GM19099 (cell line): Measurements from ENCODE around the gene TBC1D22A.

ENCODE experiments used
- POLR2A ChIP-seq: IDR thresholded peaks from 3 replicates; pipeline ENCODE4 v1.6.1; 2011; ENCODE audit warnings: low read depth; ENCODE audit not compliant: insufficient read length; ENCODE audit errors: extremely low read depth

Gene TBC1D22A

DNA sequence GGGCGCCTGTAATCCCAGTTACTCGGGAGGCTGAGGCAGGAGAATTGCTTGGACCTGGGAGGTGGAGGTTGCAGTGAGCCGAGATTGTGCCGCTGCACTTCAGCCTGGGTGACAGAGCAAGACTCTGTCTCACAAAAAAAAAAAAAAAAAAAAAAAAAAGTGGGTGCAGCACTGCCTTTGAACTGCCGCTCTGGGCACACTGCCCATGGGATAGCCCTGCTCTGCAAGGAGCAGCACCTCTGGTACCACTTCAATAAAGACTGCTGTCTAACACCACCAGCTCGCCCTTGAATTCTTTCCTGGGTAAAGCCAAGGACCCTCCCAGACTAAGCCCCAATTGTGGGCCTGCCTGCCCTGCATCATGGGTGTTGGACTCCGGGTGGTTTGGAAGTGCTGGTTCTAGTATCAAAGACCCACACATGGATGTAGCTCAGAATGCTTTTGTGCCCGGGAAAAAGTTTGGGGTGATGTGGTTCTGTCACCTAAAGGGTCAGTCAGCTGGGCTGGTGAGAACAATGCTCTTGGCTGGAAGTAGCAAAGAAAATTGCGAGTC, 444.3 kb downstream of the TBC1D22A start:
- TF ChIP-seq POLR2A = no peak

DNA sequence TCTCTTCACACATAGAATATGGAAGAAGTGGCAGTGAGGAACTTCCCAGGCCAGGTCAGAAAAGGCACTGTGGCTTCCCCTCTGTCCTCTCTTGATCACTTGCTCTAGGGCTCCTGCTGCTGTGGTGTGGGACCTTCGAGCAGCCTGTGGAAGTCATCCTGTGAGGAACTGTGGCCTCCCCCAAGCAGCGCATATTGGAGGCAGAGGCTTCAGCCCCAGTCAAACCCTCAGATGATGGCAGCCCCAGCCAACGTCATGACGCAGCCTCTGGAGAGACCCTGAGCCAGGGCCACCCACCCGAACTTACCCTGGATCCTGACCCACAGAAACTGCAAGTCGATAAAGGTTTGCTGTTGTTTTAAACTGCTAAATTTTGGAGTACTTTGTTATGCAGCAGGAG, 444.9 kb downstream of the TBC1D22A start:
- TF ChIP-seq POLR2A = no peak

DNA sequence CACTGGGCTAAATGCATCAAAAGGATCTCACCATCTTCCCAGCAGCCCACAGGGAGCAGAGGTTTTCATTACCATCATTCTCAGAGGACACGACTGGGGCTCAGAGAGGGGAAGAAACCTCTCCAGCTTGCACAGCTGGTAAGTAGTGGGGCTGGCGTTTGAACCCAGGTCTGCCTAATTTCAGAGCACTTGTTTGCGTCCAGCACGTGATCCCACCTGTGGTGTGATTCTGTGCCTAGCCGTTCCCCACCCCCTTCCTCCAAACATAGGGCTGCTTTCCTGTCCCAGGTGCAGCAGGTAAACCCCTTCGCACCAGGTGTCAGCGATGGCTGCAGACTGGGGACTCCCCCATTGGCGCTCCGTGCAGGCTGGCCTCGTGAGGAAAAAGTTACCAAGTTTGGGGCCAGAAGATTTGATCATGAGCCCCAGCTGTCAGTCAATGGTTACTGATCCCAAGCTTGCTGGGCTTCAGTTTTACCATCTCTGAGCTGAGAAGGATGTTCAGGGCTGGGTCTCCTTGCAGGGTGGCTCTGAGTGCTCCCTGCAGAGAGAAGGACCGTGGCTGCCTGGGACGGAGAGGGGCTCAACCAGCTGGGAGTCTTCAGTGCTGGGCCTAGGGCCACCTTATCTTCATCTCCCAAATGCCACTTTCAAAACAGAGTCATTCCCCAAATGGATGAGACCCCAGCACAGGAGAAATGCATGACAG, 445.6 kb downstream of the TBC1D22A start:
- no peak for TF ChIP-seq POLR2A

DNA sequence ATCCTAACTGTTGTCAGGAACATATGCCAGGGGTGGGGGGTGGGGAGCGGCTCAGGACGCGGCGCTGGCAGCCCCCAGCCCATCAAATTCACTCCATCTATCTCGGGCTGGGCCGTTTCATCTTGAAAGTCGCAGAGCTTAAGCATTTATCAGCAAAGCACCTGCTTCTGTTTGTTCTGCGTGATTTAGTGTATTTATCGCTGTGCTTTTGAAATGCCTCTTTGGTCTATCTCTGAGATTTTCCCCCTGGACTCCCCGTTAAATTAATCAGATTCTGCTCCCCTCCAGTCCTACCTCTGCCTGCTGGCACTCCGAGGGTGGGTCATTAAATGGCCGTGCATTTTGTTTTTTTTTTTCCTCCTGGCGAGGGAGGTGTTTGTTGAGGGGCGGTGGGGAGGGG, 446.2 kb downstream of the TBC1D22A start:
- no peak for TF ChIP-seq POLR2A

DNA sequence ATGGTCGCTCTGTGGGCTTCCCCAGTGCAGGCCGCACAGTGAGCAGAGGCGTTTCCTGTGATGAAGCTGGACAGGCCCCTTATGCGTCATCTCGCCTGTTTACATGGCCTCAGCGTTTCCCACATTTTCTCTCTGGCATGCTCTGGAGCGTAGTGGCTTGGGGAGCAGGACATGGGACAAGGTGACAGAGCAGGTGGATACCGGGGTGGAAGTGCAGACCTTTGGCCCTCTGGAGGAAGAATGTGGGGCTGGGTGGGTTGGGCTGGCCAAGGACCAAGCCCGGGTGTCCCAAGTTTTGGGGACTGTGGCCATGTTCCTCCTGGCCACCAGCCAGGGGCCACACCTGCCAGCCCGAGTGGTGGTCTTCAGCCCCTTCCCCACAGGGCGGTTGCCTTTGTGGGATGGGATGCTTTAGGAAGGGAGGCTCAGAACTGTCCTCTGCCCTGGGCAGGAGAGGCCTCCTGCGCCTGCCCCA, 446.6 kb downstream of the TBC1D22A start:
- no peak for TF ChIP-seq POLR2A

DNA sequence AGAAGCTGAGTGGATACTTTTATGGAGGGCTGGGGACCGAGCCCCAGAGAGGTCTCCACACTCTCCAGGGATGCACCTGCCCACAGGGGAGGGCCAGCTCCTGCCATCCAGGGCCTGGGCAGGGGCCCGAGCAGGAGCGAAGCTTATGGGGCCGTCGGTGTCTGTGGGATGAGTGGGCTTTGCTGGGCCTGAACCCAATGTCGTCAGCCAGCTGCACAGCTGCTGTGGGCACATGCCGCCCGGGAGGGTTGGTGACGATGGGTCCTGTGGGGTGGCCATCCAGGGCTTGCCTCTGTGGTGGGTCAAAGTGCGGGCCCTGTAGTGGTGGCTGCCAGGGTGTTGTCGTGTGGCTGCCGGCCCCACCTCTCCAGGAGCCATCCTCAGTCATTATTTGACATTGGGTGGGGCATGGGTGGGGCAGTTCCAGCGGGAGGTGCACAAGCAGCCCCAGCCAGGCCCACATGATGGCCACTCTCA, 447.1 kb downstream of the TBC1D22A start:
- no peak for TF ChIP-seq POLR2A

DNA sequence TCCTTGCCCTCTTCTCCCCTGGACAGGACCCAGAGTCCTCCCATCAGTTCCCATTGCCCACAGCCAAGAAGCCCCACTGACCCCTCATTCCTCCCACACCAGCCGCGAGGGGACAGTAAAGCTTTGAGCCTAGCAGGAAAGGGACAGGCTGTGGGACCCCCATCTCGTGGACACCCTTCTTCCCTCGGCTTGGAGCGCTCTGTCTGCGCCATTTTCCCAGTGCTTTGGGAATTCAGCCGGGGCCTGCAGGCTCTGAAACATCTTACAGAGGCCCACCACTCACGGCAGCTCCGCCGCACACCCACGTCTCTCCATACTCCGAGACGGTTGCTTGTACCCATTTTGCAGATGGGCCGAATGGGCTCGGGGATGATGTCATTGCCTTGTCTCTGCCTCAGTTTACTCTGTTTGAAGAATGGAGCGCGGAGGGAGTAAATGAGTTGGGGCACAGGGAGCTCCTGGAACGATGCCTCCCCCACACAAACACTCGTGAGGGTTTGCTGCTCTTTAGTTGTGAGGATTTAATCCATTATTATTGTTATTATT, 447.7 kb downstream of the TBC1D22A start:
- TF ChIP-seq POLR2A = no peak

DNA sequence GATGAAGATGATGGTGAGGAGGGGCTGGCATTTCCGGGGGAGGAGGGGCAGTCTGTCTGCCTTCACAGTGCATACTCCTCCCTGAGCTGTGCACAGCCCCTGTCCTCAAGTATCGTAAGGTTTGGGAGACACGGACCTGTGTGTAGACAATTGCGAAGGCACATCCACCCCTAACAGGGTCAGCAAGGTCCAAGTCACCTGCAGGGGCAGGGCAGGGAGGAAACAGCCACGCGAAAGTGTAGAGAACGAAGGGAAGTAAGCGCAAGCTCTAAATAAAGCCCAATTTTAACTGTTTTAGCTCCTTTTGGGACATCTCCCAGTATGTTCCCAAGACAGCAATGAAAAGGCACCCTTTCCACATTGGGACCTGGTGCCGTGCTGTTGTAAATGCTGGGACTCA, 448.2 kb downstream of the TBC1D22A start:
- TF ChIP-seq POLR2A = no peak

DNA sequence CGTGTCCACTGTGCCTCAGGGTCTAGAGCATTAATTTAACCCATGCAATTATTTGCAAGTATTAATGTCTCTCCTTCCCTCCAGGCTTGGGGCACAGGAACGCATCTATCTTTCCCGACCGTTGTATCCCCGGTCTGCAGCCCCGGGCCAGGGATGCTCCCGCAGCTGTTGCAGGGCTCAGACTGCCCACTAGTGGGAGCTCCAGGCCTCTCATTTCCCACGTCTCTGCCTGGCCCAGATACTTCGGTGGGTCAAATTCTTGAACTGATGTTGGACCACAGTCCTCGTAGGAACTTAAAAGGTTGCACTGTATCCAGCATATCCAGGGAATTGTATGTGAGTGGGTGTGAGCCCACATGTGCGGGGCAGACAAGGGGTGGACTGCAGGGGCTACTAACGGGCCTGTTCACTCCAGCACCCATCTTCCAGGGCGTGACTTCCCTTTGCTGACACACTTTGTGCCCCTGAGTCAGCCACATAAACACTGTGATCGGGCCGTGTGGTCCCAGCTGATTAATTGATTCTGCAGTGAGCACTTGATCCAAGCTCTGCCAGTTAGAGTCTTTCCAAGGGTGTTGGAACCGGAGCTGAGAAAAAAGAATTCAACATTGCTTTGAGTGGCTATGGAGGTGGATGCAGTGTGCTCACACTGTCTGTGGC, 451.3 kb downstream of the TBC1D22A start:
- TF ChIP-seq POLR2A = no peak

DNA sequence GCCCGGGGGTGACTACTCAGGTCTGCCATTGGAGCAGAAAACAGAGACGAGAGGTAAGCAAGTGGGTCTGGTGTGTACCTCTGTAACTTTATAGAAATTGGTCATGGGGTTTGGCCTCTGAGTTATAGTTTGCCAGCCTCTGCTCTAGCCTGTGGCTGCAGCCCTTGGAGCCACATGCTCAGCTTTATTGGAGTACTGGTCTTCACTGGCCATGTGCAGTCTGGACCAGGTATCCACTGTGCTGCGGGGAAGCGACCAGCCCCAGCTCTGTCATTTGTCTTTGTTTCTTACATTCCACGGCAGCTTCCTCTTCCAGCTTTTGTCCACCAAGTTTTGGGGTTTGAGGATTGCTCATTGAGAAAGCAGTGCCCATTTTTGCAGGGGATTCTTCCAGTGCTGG, 453.4 kb downstream of the TBC1D22A start:
- no peak for TF ChIP-seq POLR2A

DNA sequence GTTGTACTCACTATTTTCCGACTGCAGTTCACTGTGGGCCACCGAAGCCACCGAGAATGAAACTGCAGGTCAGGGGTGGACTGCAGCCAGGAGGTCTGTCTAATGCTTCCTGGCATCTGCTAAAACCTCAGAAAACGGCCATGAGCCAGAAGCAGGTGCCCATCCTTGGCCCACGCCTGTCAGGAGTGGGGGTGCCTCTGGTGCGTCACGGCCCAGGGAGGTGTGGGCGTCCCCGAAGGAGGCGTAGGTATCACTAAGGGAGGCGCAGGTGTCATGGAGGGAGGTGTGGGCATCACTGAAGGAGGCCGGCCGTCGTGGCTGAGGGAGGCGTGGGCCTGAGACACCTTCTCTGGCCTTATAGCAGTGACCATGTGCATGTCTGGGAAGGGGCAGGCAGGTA, 456.2 kb downstream of the TBC1D22A start:
- TF ChIP-seq POLR2A = no peak

DNA sequence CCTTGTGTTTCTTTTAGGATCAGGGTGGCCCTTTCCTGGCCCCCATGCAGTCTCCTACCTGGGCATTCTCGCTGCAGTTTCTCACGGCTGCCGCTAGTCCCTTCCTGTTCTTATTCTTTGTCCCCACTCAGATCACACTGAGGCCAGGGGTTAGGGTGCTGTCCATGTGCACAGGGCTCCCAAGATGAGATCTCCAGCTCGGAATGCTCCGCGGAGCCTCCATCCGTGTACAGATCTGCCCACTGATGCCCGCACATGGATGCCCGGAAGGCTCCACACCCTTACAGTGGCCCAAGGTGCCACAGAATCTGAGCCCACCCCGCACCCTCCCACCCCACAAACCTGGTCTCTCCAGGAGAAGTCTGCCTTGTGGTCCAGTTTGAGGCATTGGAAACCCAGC, 457.3 kb downstream of the TBC1D22A start:
- TF ChIP-seq POLR2A = no peak

DNA sequence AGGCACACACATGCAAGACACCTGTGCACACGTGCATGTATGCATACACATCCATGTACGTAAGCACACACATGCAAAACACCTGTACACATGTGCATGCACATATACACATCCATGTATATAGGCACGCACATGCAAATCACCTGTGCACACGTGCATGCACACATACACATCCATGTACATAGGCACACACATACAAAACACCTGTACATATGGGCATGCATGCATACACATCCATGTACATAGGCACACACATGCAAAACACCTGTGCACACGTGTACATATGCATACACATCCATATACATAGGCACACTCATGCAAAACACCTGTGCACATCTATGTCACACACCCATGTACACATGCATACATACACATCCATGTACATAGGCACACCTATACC, 458.3 kb downstream of the TBC1D22A start:
- no peak for TF ChIP-seq POLR2A

DNA sequence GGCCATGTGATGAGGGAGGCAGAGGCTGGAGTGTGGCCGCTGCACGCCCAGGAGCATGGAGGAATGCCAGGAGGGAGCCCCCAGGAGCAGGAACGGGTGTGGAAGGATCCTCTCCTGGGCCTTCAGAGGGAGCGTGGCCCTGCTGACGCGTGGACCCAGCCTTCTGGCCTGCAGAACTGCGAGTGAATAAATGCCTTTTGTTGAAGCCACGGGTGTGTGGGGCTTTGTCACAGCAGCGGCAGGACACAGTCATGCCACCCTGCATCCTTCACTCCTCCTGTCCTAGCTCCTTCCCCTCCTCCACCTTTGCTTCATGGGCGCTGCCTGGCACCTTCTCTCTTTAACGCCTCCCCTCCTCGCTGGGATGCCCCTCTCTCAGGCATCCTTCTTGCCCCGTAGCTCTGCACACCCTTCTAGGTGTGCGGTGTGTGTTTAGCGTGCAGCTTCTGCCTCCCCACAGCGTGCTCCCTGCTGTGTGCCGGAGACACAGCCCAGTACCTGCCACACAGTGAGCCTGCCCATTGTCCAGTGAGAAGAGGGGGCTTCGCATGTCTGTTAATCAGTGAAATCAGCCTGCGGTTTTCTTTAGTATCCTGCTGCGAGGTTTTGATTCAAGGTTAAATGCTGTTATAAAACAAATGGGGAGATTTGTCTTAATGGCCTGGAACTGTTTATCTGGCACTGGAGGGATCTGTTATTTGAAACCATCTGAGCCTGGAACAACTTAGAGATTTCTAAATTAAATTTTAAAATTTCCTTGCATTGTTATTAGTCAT, 459.6 kb downstream of the TBC1D22A start:
- no peak for TF ChIP-seq POLR2A
